WTC11 (cell line): ENCODE results near the gene POLR3A. TPM values are rescaled to one million over a fixed set of nuclear protein-coding genes. Genes with fewer than 3 reads are reported as not detected.

ENCODE experiments used
- ATAC-seq: fragments of 200-7000 bp; cut with Tn5 transposase; 2 replicates; pipeline ENCODE4 v1.10.0; 2021; ENCODE audit warnings: mild to moderate bottlenecking, moderate library complexity
- CTCF ChIA-PET: fragments of 300-600 bp; sonication (Branson Sonifier 250); formaldehyde crosslinking; loops from one replicate; lab custom pipeline; 2021; ENCODE audit warnings: antibody characterized with exemption; lab: Charles Lee
- POLR2A ChIA-PET: fragments of 350-600 bp; sonication (Branson Sonifier 250); formaldehyde crosslinking; loops from one replicate; lab custom pipeline; 2021; ENCODE audit warnings: antibody characterized with exemption; lab: Charles Lee
- DNase-seq: peaks from one replicate; pipeline ENCODE4 v3.0.0; 2021; ENCODE audit warnings: low spot score
- H3K27ac Mint-ChIP-seq: 2 replicates; pipeline ENCODE4 v1.8.0; 2021; ENCODE audit warnings: mixed read lengths
- H3K27me3 Mint-ChIP-seq: 2 replicates; pipeline ENCODE4 v1.8.0; 2021; ENCODE audit warnings: low read depth, mild to moderate bottlenecking, moderate library complexity, mixed read lengths
- H3K36me3 Mint-ChIP-seq: 2 replicates; pipeline ENCODE4 v1.8.0; 2021; ENCODE audit warnings: mixed read lengths
- H3K4me1 Mint-ChIP-seq: 2 replicates; pipeline ENCODE4 v1.8.0; 2022; ENCODE audit warnings: mixed read lengths
- H3K4me3 Mint-ChIP-seq: 2 replicates; pipeline ENCODE4 v1.8.0; 2021; ENCODE audit warnings: mild to moderate bottlenecking, moderate library complexity, mixed read lengths
- H3K9me3 Mint-ChIP-seq: 2 replicates; pipeline ENCODE4 v1.8.0; 2021; ENCODE audit warnings: mixed read lengths
- CREM ChIP-seq: sonication (generic); formaldehyde crosslinking; IDR thresholded peaks from 2 replicates; pipeline ENCODE4 v1.8.1; 2022; ENCODE audit warnings: mild to moderate bottlenecking, missing genetic modification reagents, moderate library complexity
- GABPB1 ChIP-seq: sonication (generic); formaldehyde crosslinking; IDR thresholded peaks from 2 replicates; pipeline ENCODE4 v1.8.1; 2023; ENCODE audit warnings: mild to moderate bottlenecking, missing genetic modification reagents
- GTF2I ChIP-seq: fragments of 250-450 bp; sonication (Bioruptor Pico); conservative IDR thresholded peaks from 2 replicates; pipeline ENCODE4 v1.4.0; 2021; ENCODE audit warnings: mild to moderate bottlenecking
- JAZF1 ChIP-seq: fragments of 250-450 bp; sonication (Bioruptor Pico); IDR thresholded peaks from 2 replicates; pipeline ENCODE4 v1.9.0; 2021; ENCODE audit warnings: moderate library complexity, mild to moderate bottlenecking, inconsistent platforms
- JUN ChIP-seq: sonication (generic); formaldehyde crosslinking; IDR thresholded peaks from 2 replicates; pipeline ENCODE4 v1.8.0; 2023; ENCODE audit warnings: mild to moderate bottlenecking, missing genetic modification reagents
- SOX15 ChIP-seq: fragments of 250-450 bp; sonication (Bioruptor Pico); IDR thresholded peaks from 2 replicates; pipeline ENCODE4 v1.9.0; 2021; ENCODE audit warnings: mild to moderate bottlenecking
- ZNF423 ChIP-seq: fragments of 250-450 bp; sonication (Bioruptor Pico); IDR thresholded peaks from 2 replicates; pipeline ENCODE4 v2.1.2; 2022; ENCODE audit warnings: mild to moderate bottlenecking, moderate library complexity
- total RNA-seq: library from RNA; stranded (reverse); gene quantifications from 3 replicates; pipeline ENCODE4 v1.2.3, GENCODE V29; 2021
- TF ChIP-seq, protein P1 (sequence below): sonication (generic); formaldehyde crosslinking; IDR thresholded peaks from 2 replicates; pipeline ENCODE4 v1.8.0; 2023; ENCODE audit warnings: mild to moderate bottlenecking, missing genetic modification reagents
- TF ChIP-seq, protein P2 (sequence below): sonication (generic); formaldehyde crosslinking; IDR thresholded peaks from 2 replicates; pipeline ENCODE4 v1.8.1; 2022; ENCODE audit warnings: mild to moderate bottlenecking, missing genetic modification reagents, moderate library complexity, borderline replicate concordance
- TF ChIP-seq, protein P3 (sequence below): sonication (generic); formaldehyde crosslinking; IDR thresholded peaks from 2 replicates; pipeline ENCODE4 v1.8.1; 2023; ENCODE audit warnings: mild to moderate bottlenecking, missing genetic modification reagents, borderline replicate concordance
- TF ChIP-seq, protein P4 (sequence below): sonication (generic); formaldehyde crosslinking; IDR thresholded peaks from 2 replicates; pipeline ENCODE4 v1.8.0; 2023; ENCODE audit warnings: missing genetic modification reagents, mild to moderate bottlenecking, borderline replicate concordance
- TF ChIP-seq, protein P5 (sequence below): fragments of 250-450 bp; sonication (Bioruptor Pico); IDR thresholded peaks from 2 replicates; pipeline ENCODE4 v1.8.0; 2021; ENCODE audit warnings: mild to moderate bottlenecking
- TF ChIP-seq, protein P6 (sequence below): sonication (generic); formaldehyde crosslinking; IDR thresholded peaks from 2 replicates; pipeline ENCODE4 v1.8.1; 2023; ENCODE audit warnings: mild to moderate bottlenecking, missing genetic modification reagents

POLR3A gene
- total RNA-seq, 1 experiment from 2014 or later, result 32.2 TPM

DNA sequence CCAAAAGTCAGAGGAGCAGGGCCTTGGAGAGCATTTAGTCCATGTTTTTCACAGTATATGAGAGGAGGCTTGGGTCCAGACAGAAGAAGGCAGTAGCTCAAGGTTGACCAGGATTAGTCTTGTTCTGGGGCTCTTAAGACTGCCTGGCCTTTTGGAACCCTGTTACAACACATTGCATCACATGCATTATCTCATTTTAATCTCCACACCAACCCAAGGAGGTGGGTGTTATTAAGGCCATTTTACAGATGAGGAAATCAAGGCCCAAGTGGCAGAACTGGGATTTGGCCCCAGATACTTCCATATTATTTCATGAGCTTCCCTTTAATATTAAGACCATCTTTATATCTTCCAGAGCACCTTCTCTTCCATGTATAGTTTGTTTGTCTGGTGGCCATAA lies 43.2 kb upstream of the POLR3A start (continued):
- no peak for TF ChIP-seq GTF2I (CRISPR knock-in tag)

DNA sequence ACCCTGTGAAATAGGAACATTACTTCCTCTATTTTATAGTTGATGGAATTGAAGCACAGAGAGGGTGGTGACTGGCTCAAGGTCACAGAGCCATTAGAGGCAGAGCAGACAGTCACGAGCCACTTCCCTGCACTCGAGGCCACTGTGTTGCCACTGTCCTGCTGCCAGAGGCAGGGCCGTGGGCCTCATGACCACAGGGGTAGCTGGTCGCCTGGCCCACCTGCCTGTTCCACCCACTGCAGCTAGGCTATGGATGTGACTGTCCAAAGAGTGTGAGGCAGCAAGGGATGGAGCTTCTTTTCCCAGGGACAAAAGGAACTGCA lies 42.5 kb upstream of the POLR3A start:
- no peak overlapping the region for H3K27ac Mint-ChIP-seq
- peaks cover 5% of the 10 kb centered on the region; the same call in 1 of the 2 replicates for H3K27me3 Mint-ChIP-seq
- no peak for TF ChIP-seq SOX15
- TF ChIP-seq ZNF423 (CRISPR knock-in tag), result no peak
- TF ChIP-seq, protein P1, sequence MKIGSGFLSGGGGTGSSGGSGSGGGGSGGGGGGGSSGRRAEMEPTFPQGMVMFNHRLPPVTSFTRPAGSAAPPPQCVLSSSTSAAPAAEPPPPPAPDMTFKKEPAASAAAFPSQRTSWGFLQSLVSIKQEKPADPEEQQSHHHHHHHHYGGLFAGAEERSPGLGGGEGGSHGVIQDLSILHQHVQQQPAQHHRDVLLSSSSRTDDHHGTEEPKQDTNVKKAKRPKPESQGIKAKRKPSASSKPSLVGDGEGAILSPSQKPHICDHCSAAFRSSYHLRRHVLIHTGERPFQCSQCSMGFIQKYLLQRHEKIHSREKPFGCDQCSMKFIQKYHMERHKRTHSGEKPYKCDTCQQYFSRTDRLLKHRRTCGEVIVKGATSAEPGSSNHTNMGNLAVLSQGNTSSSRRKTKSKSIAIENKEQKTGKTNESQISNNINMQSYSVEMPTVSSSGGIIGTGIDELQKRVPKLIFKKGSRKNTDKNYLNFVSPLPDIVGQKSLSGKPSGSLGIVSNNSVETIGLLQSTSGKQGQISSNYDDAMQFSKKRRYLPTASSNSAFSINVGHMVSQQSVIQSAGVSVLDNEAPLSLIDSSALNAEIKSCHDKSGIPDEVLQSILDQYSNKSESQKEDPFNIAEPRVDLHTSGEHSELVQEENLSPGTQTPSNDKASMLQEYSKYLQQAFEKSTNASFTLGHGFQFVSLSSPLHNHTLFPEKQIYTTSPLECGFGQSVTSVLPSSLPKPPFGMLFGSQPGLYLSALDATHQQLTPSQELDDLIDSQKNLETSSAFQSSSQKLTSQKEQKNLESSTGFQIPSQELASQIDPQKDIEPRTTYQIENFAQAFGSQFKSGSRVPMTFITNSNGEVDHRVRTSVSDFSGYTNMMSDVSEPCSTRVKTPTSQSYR (CRISPR knock-in tag), result no peak
- no peak for TF ChIP-seq CREM (CRISPR knock-in tag)
- TF ChIP-seq JAZF1 (CRISPR knock-in tag), result no peak
- TF ChIP-seq, protein P2, sequence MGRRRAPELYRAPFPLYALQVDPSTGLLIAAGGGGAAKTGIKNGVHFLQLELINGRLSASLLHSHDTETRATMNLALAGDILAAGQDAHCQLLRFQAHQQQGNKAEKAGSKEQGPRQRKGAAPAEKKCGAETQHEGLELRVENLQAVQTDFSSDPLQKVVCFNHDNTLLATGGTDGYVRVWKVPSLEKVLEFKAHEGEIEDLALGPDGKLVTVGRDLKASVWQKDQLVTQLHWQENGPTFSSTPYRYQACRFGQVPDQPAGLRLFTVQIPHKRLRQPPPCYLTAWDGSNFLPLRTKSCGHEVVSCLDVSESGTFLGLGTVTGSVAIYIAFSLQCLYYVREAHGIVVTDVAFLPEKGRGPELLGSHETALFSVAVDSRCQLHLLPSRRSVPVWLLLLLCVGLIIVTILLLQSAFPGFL (CRISPR knock-in tag), result no peak
- no peak for TF ChIP-seq GABPB1 (CRISPR knock-in tag)
- TF ChIP-seq JUN, result no peak
- TF ChIP-seq, protein P3, sequence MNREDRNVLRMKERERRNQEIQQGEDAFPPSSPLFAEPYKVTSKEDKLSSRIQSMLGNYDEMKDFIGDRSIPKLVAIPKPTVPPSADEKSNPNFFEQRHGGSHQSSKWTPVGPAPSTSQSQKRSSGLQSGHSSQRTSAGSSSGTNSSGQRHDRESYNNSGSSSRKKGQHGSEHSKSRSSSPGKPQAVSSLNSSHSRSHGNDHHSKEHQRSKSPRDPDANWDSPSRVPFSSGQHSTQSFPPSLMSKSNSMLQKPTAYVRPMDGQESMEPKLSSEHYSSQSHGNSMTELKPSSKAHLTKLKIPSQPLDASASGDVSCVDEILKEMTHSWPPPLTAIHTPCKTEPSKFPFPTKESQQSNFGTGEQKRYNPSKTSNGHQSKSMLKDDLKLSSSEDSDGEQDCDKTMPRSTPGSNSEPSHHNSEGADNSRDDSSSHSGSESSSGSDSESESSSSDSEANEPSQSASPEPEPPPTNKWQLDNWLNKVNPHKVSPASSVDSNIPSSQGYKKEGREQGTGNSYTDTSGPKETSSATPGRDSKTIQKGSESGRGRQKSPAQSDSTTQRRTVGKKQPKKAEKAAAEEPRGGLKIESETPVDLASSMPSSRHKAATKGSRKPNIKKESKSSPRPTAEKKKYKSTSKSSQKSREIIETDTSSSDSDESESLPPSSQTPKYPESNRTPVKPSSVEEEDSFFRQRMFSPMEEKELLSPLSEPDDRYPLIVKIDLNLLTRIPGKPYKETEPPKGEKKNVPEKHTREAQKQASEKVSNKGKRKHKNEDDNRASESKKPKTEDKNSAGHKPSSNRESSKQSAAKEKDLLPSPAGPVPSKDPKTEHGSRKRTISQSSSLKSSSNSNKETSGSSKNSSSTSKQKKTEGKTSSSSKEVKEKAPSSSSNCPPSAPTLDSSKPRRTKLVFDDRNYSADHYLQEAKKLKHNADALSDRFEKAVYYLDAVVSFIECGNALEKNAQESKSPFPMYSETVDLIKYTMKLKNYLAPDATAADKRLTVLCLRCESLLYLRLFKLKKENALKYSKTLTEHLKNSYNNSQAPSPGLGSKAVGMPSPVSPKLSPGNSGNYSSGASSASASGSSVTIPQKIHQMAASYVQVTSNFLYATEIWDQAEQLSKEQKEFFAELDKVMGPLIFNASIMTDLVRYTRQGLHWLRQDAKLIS (CRISPR knock-in tag), result no peak
- TF ChIP-seq, protein P4, sequence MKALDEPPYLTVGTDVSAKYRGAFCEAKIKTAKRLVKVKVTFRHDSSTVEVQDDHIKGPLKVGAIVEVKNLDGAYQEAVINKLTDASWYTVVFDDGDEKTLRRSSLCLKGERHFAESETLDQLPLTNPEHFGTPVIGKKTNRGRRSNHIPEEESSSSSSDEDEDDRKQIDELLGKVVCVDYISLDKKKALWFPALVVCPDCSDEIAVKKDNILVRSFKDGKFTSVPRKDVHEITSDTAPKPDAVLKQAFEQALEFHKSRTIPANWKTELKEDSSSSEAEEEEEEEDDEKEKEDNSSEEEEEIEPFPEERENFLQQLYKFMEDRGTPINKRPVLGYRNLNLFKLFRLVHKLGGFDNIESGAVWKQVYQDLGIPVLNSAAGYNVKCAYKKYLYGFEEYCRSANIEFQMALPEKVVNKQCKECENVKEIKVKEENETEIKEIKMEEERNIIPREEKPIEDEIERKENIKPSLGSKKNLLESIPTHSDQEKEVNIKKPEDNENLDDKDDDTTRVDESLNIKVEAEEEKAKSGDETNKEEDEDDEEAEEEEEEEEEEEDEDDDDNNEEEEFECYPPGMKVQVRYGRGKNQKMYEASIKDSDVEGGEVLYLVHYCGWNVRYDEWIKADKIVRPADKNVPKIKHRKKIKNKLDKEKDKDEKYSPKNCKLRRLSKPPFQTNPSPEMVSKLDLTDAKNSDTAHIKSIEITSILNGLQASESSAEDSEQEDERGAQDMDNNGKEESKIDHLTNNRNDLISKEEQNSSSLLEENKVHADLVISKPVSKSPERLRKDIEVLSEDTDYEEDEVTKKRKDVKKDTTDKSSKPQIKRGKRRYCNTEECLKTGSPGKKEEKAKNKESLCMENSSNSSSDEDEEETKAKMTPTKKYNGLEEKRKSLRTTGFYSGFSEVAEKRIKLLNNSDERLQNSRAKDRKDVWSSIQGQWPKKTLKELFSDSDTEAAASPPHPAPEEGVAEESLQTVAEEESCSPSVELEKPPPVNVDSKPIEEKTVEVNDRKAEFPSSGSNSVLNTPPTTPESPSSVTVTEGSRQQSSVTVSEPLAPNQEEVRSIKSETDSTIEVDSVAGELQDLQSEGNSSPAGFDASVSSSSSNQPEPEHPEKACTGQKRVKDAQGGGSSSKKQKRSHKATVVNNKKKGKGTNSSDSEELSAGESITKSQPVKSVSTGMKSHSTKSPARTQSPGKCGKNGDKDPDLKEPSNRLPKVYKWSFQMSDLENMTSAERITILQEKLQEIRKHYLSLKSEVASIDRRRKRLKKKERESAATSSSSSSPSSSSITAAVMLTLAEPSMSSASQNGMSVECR, result no peak
- TF ChIP-seq, protein P5, sequence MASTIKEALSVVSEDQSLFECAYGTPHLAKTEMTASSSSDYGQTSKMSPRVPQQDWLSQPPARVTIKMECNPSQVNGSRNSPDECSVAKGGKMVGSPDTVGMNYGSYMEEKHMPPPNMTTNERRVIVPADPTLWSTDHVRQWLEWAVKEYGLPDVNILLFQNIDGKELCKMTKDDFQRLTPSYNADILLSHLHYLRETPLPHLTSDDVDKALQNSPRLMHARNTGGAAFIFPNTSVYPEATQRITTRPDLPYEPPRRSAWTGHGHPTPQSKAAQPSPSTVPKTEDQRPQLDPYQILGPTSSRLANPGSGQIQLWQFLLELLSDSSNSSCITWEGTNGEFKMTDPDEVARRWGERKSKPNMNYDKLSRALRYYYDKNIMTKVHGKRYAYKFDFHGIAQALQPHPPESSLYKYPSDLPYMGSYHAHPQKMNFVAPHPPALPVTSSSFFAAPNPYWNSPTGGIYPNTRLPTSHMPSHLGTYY (CRISPR knock-in tag), result no peak
- TF ChIP-seq, protein P6, sequence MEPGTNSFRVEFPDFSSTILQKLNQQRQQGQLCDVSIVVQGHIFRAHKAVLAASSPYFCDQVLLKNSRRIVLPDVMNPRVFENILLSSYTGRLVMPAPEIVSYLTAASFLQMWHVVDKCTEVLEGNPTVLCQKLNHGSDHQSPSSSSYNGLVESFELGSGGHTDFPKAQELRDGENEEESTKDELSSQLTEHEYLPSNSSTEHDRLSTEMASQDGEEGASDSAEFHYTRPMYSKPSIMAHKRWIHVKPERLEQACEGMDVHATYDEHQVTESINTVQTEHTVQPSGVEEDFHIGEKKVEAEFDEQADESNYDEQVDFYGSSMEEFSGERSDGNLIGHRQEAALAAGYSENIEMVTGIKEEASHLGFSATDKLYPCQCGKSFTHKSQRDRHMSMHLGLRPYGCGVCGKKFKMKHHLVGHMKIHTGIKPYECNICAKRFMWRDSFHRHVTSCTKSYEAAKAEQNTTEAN (CRISPR knock-in tag), result no peak
- no peak for DNase-seq
- no peak for ATAC-seq
- ChIA-PET CTCF (interaction anchor here (0.5 to 2.8 kb wide), 3 partner anchors 24 to 1123 kb away, joined by 3 to 13 read pairs (median 3); no protein-coding TSS in a partner anchor), POLR2A (no interaction called here)
- peaks cover 23% of the 10 kb centered on the region for H3K36me3 Mint-ChIP-seq
- H3K4me1 Mint-ChIP-seq, result peaks cover 5% of the 10 kb centered on the region
- no peak overlapping the region for H3K4me3 Mint-ChIP-seq
- peaks cover 21% of the 10 kb centered on the region for H3K9me3 Mint-ChIP-seq
